ENCODE measurements around the gene ABTB1.

The ABTB1 gene

DNA sequence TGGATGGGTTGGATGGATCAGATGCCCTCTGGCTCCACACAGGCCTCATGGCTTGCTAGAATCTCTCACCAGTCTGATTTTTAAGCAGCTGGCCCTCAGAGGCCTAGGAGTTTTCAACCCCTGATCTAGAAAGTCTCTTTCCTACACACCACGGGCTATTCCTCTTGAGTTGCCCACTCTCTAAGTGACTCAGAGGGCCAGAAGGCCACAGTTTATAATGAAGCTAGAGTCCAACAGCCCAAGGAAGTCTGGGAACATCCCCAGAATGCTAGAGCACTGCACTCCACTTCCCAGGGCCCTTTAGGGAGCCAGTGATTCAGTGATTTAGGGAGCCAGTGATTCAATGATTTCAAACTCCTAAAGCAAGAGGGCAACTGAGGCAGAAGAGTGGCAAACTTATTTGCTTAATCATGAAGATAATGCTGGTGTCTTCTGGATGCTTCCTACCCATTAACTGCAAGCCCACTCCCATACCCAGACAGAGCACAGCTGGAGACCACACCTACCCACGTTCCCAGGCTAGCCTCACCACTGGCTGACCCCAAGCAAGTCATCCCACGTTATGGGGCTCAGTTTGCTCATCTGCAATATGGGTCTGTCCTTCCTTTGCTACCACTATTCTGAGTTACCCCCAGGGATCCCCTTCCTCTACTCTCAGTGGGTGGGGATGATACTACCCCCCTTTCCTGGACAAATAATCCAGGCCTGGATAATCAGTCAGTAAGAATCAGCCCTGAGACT is 36.7 kb downstream of the ABTB1 start:
- Histone ChIP-seq H3K4me3 (replicated peaks; ENCODE audit: low read depth, low read length) (no peak overlapping the region), H3K27me3 (replicated peaks; ENCODE audit: control insufficient read depth, insufficient read depth, low read length) (no peaks in the 10 kb centered on the region), H3K36me3 (ENCODE audit: control insufficient read depth, insufficient read depth, low read length) (peaks cover 28% of the 10 kb centered on the region)
- no peak for DNase-seq (ENCODE audit: extremely low read depth, insufficient read length)
- TF ChIP-seq, protein P1, sequence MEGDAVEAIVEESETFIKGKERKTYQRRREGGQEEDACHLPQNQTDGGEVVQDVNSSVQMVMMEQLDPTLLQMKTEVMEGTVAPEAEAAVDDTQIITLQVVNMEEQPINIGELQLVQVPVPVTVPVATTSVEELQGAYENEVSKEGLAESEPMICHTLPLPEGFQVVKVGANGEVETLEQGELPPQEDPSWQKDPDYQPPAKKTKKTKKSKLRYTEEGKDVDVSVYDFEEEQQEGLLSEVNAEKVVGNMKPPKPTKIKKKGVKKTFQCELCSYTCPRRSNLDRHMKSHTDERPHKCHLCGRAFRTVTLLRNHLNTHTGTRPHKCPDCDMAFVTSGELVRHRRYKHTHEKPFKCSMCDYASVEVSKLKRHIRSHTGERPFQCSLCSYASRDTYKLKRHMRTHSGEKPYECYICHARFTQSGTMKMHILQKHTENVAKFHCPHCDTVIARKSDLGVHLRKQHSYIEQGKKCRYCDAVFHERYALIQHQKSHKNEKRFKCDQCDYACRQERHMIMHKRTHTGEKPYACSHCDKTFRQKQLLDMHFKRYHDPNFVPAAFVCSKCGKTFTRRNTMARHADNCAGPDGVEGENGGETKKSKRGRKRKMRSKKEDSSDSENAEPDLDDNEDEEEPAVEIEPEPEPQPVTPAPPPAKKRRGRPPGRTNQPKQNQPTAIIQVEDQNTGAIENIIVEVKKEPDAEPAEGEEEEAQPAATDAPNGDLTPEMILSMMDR (IDR thresholded peaks at IDR 0.05; ENCODE audit: insufficient read depth, low read length, poor library complexity, severe bottlenecking): no peak

- Histone ChIP-seq H3K27me3 (replicated peaks; ENCODE audit: control insufficient read depth, insufficient read depth, low read length) (no peaks in the 10 kb centered on the region), H3K36me3 (ENCODE audit: control insufficient read depth, insufficient read depth, low read length) (peaks cover 31% of the 10 kb centered on the region), H3K4me3 (replicated peaks; ENCODE audit: low read depth, low read length) (no peak overlapping the region)
- DNase-seq (ENCODE audit: extremely low read depth, insufficient read length): no peak
- TF ChIP-seq, protein P1 (IDR thresholded peaks at IDR 0.05; ENCODE audit: insufficient read depth, low read length, poor library complexity, severe bottlenecking): no peak
Measured at GRCh38 chr3:127710155-127710941, 37.6 kb downstream of the ABTB1 start.

DNA sequence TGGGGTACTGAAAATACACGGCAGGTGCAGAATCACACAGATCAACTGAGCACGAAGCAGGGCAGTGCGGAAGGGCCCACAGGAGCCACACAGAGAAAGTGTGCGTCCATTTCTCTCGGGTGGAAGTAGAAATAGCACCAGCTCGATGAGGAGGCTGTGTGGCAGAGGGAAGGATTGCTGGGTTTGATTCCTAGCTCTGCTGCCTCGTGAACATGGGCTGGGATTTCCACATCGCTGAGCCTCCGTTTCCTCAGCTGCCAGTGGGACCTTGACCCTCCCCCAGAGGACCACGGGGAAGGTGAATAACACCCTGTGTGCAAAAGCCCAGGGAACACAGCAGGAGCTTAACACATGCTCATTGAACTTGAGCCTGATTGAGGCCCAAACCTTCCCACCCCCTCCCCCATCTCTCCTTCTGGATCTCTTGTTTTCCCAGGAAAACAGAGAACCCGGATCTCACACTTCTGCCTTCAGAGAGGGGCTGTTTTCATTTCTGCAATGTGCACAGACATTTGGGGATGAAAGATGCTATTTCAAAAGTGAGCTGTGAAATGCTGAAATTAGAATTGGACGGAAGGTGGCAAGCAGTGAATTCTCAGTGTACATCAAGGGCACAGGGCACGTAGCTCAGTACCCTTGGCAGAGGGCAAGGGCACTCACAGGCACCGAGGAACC is 38.4 kb downstream of the ABTB1 start:
- H3K36me3 ChIP-seq (ENCODE audit: control insufficient read depth, insufficient read depth, low read length): peaks cover 31% of the 10 kb centered on the region
- H3K27me3 ChIP-seq (replicated peaks; ENCODE audit: control insufficient read depth, insufficient read depth, low read length): no peaks in the 10 kb centered on the region
- DNase-seq (ENCODE audit: extremely low read depth, insufficient read length): no peak
- no peak overlapping the region for H3K4me3 ChIP-seq (replicated peaks; ENCODE audit: low read depth, low read length)
- TF ChIP-seq, protein P1 (IDR thresholded peaks at IDR 0.05; ENCODE audit: insufficient read depth, low read length, poor library complexity, severe bottlenecking): no peak

GRCh38 chr3:127711896-127712295 is 39.1 kb downstream of the ABTB1 start:
- Histone ChIP-seq H3K27me3 (replicated peaks; ENCODE audit: control insufficient read depth, insufficient read depth, low read length) (no peaks in the 10 kb centered on the region), H3K4me3 (replicated peaks; ENCODE audit: low read depth, low read length) (no peak overlapping the region), H3K36me3 (ENCODE audit: control insufficient read depth, insufficient read depth, low read length) (peaks cover 27% of the 10 kb centered on the region)
- DNase-seq (ENCODE audit: extremely low read depth, insufficient read length): no peak
- TF ChIP-seq, protein P1 (IDR thresholded peaks at IDR 0.05; ENCODE audit: insufficient read depth, low read length, poor library complexity, severe bottlenecking): no peak

DNA sequence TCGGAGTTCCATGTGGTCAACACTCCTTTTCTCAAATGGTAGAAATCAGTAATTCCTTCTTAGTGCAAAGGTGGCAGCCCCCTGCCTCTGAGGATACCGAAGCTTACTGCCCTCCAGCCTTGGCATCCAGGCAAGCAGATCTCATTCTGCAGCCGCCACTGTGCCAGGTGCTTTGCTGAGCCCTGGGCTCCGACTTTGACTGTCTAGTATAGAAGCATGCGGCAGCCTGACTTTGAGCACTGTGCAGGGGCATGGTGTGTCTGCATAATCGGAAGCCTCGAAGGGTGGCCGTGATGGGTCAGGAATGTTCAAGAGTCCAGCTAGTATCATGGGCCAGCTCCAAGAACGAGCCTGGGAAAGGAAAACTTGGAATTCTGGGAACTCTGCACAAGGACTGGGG is 39.7 kb downstream of the ABTB1 start:
- TF ChIP-seq, protein P1 (IDR thresholded peaks at IDR 0.05; ENCODE audit: insufficient read depth, low read length, poor library complexity, severe bottlenecking): no peak
- H3K27me3 ChIP-seq (replicated peaks; ENCODE audit: control insufficient read depth, insufficient read depth, low read length): no peaks in the 10 kb centered on the region
- no peak overlapping the region for H3K4me3 ChIP-seq (replicated peaks; ENCODE audit: low read depth, low read length)
- peaks cover 30% of the 10 kb centered on the region for H3K36me3 ChIP-seq (ENCODE audit: control insufficient read depth, insufficient read depth, low read length)
- no peak for DNase-seq (ENCODE audit: extremely low read depth, insufficient read length)
